ENCODE data around the gene PTPRM. TPM values are rescaled to one million over a fixed set of nuclear protein-coding genes. Genes with fewer than 3 reads are reported as not detected.
A peak's percentile ranks its signal among the peaks of the same experiment; 100 is the strongest.

Gene PTPRM
- total RNA-seq, 1 experiment from 2014 or later = 45.6 TPM

DNA sequence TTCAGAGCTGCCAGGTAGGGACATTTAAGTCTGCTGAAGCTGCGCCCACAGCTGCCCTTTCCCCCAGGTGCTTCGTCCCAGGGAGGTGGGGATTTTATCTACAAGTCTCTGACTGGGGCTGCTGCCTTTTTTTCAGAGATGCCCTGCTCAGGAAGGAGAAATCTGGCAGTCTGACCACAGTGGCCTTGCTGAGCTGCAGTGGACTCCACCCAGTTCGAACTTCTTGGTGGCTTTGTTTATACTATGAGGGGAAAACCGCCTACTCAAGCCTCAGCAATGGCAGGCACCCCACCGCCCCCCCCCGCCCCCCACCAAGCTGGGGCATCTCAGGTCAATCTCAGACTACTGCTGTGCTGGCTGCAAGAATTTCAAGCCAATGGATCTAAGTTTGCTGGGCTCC, 584.1 kb downstream of the PTPRM start:
- Histone ChIP-seq H3K9me3 (ENCODE audit: low read length) (no peaks in the 10 kb centered on the region), H4K20me1 (ENCODE audit: low read length) (no peaks in the 10 kb centered on the region), H3K4me3 (ENCODE audit: low read length) (no peak overlapping the region), H3K27ac (ENCODE audit: low read length) (no peak overlapping the region), H3K79me2 (ENCODE audit: low read length) (no peaks in the 10 kb centered on the region), H2AFZ (ENCODE audit: low read length) (no peak overlapping the region), H3F3A (ENCODE audit: low read length, unreplicated experiment) (no peaks in the 10 kb centered on the region), H3K4me2 (ENCODE audit: low read length) (no peak overlapping the region), H3K9me2 (replicated peaks; ENCODE audit: low read length) (no peaks in the 10 kb centered on the region), H3K36me3 (ENCODE audit: low read depth, low read length) (no peaks in the 10 kb centered on the region), H3K27me3 (ENCODE audit: low read length) (no peaks in the 10 kb centered on the region), H3K9ac (ENCODE audit: low read length) (no peak overlapping the region), H3K4me1 (ENCODE audit: insufficient read depth, low read length) (peaks cover 10% of the 10 kb centered on the region)
- TF ChIP-seq EZH2 (IDR thresholded peaks at IDR 0.05; ENCODE audit: low read length, unreplicated experiment) (no peak), EZH2phosphoT487 (IDR thresholded peaks at IDR 0.05; ENCODE audit: borderline replicate concordance, low read length) (no peak)
- TF ChIP-seq, protein P1, sequence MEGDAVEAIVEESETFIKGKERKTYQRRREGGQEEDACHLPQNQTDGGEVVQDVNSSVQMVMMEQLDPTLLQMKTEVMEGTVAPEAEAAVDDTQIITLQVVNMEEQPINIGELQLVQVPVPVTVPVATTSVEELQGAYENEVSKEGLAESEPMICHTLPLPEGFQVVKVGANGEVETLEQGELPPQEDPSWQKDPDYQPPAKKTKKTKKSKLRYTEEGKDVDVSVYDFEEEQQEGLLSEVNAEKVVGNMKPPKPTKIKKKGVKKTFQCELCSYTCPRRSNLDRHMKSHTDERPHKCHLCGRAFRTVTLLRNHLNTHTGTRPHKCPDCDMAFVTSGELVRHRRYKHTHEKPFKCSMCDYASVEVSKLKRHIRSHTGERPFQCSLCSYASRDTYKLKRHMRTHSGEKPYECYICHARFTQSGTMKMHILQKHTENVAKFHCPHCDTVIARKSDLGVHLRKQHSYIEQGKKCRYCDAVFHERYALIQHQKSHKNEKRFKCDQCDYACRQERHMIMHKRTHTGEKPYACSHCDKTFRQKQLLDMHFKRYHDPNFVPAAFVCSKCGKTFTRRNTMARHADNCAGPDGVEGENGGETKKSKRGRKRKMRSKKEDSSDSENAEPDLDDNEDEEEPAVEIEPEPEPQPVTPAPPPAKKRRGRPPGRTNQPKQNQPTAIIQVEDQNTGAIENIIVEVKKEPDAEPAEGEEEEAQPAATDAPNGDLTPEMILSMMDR (conservative IDR thresholded peaks at IDR 0.05; ENCODE audit: low read depth, low read length) = no peak
- DNase-seq = no peak
- ATAC-seq = no peak
- intact Hi-C loops (cut with micrococcal nuclease) = no loop called here
- ChIA-PET CTCF (no interaction called here), POLR2A (ENCODE audit: unreplicated experiment) (no interaction called here)
- no TSS peak for BruUV-seq (replicated peaks)

- Histone ChIP-seq H3K9me3 (ENCODE audit: low read length) (no peaks in the 10 kb centered on the region), H3F3A (ENCODE audit: low read length, unreplicated experiment) (no peaks in the 10 kb centered on the region), H3K9ac (ENCODE audit: low read length) (no peak overlapping the region), H3K4me3 (ENCODE audit: low read length) (no peak overlapping the region), H3K9me2 (replicated peaks; ENCODE audit: low read length) (no peaks in the 10 kb centered on the region), H3K79me2 (ENCODE audit: low read length) (no peaks in the 10 kb centered on the region), H4K20me1 (ENCODE audit: low read length) (no peaks in the 10 kb centered on the region), H3K27ac (ENCODE audit: low read length) (no peak overlapping the region), H3K36me3 (ENCODE audit: low read depth, low read length) (no peaks in the 10 kb centered on the region), H2AFZ (ENCODE audit: low read length) (no peak overlapping the region), H3K27me3 (ENCODE audit: low read length) (no peaks in the 10 kb centered on the region), H3K4me2 (ENCODE audit: low read length) (no peak overlapping the region), H3K4me1 (ENCODE audit: insufficient read depth, low read length) (peaks cover 10% of the 10 kb centered on the region)
- POLR2A ChIA-PET (ENCODE audit: unreplicated experiment) = no interaction called here
- BruUV-seq (replicated peaks) = no TSS peak
- DNase-seq (peak; percentile 67), ATAC-seq (peak; percentile 74)
- intact Hi-C loops (cut with micrococcal nuclease) = no loop called here
- CTCF ChIA-PET = no interaction called here
- TF ChIP-seq, protein P1 (conservative IDR thresholded peaks at IDR 0.05; ENCODE audit: low read depth, low read length) = no peak
- TF ChIP-seq EZH2 (IDR thresholded peaks at IDR 0.05; ENCODE audit: low read length, unreplicated experiment) (no peak), EZH2phosphoT487 (IDR thresholded peaks at IDR 0.05; ENCODE audit: borderline replicate concordance, low read length) (no peak)
These were observed 586.9 kb downstream of the PTPRM start for GRCh38 chr18:8153887-8154583.

GRCh38 chr18:8162802-8163201, 595.7 kb downstream of the PTPRM start:
- Histone ChIP-seq H3K9me3 (ENCODE audit: low read length) (no peaks in the 10 kb centered on the region), H3K9me2 (replicated peaks; ENCODE audit: low read length) (no peaks in the 10 kb centered on the region), H3K9ac (ENCODE audit: low read length) (no peak overlapping the region), H3K4me2 (ENCODE audit: low read length) (no peak overlapping the region), H3K27me3 (ENCODE audit: low read length) (no peaks in the 10 kb centered on the region), H3K4me3 (ENCODE audit: low read length) (no peak overlapping the region), H3K27ac (ENCODE audit: low read length) (no peak overlapping the region), H3K79me2 (ENCODE audit: low read length) (no peaks in the 10 kb centered on the region), H4K20me1 (ENCODE audit: low read length) (no peaks in the 10 kb centered on the region), H3K4me1 (ENCODE audit: insufficient read depth, low read length) (no peaks in the 10 kb centered on the region), H3K36me3 (ENCODE audit: low read depth, low read length) (no peaks in the 10 kb centered on the region), H2AFZ (ENCODE audit: low read length) (no peak overlapping the region), H3F3A (ENCODE audit: low read length, unreplicated experiment) (no peaks in the 10 kb centered on the region)
- CTCF ChIA-PET = no interaction called here
- no TSS peak for BruUV-seq (replicated peaks)
- intact Hi-C loops (cut with micrococcal nuclease) = no loop called here
- peak; percentile 97 for ATAC-seq
- peak; percentile 61 for DNase-seq
- TF ChIP-seq, protein P1 (conservative IDR thresholded peaks at IDR 0.05; ENCODE audit: low read depth, low read length) = no peak
- no peak for TF ChIP-seq EZH2phosphoT487 (IDR thresholded peaks at IDR 0.05; ENCODE audit: borderline replicate concordance, low read length)
- TF ChIP-seq EZH2 (IDR thresholded peaks at IDR 0.05; ENCODE audit: low read length, unreplicated experiment) = no peak
- POLR2A ChIA-PET (ENCODE audit: unreplicated experiment) = no interaction called here
